GM23338 (cell line): ENCODE results near the gene NETO2. TPM values are rescaled to one million over a fixed set of nuclear protein-coding genes. Genes with fewer than 3 reads are reported as not detected.

Source experiments
- ATAC-seq: fragments of 200-7000 bp; cut with Tn5 transposase; 3 replicates; pipeline ENCODE4 v1.9.1; 2020
- DNase-seq: peaks from one replicate; pipeline ENCODE4 v3.0.0-alpha.2; 2015; ENCODE audit warnings: low spot score
- H2AFZ ChIP-seq: fragments of 200-600 bp; sonication (generic); 2 replicates; pipeline ENCODE4 v1.8.0; 2016; ENCODE audit warnings: antibody characterized with exemption, mild to moderate bottlenecking, moderate library complexity
- H3F3A ChIP-seq: fragments of 200-600 bp; sonication (generic); replicated peaks from 2 replicates; pipeline ENCODE4 v1.8.0; 2017; ENCODE audit warnings: antibody characterized with exemption, mixed run types, low read depth
- H3K27ac ChIP-seq: fragments of 200-600 bp; sonication (generic); 2 replicates; pipeline ENCODE4 v1.6.1; 2016; ENCODE audit warnings: low read depth
- H3K27me3 ChIP-seq: fragments of 200-600 bp; sonication (generic); 2 replicates; pipeline ENCODE4 v1.8.0; 2016; ENCODE audit warnings: mild to moderate bottlenecking, mixed run types, moderate library complexity; ENCODE audit not compliant: insufficient read depth
- H3K36me3 ChIP-seq: fragments of 200-600 bp; sonication (generic); 2 replicates; pipeline ENCODE4 v1.8.0; 2016; ENCODE audit warnings: mild to moderate bottlenecking; ENCODE audit not compliant: insufficient read depth
- H3K4me1 ChIP-seq: fragments of 200-600 bp; sonication (generic); 2 replicates; pipeline ENCODE4 v1.8.0; 2016; ENCODE audit warnings: mild to moderate bottlenecking, moderate library complexity; ENCODE audit not compliant: insufficient read depth
- H3K4me2 ChIP-seq: fragments of 200-600 bp; sonication (generic); 2 replicates; pipeline ENCODE4 v1.7.1; 2017; ENCODE audit warnings: mixed run types
- H3K4me3 ChIP-seq: fragments of 200-600 bp; sonication (generic); 2 replicates; pipeline ENCODE4 v1.6.1; 2016; ENCODE audit warnings: mixed run types
- H3K79me2 ChIP-seq: fragments of 200-600 bp; sonication (generic); replicated peaks from 2 replicates; pipeline ENCODE4 v1.8.0; 2017; ENCODE audit warnings: mild to moderate bottlenecking; ENCODE audit not compliant: insufficient read depth
- H3K9me2 ChIP-seq: fragments of 200-600 bp; sonication (generic); 2 replicates; pipeline ENCODE4 v1.8.0; 2017; ENCODE audit not compliant: insufficient read depth
- H4K20me1 ChIP-seq: fragments of 200-600 bp; sonication (generic); replicated peaks from 2 replicates; pipeline ENCODE4 v1.8.0; 2017; ENCODE audit warnings: mild to moderate bottlenecking; ENCODE audit not compliant: insufficient read depth
- H3K27ac Mint-ChIP-seq: 2 replicates; pipeline ENCODE4 v1.8.0; 2020; ENCODE audit warnings: inconsistent platforms, mild to moderate bottlenecking, moderate library complexity, mixed read lengths
- H3K27me3 Mint-ChIP-seq: 3 replicates; pipeline ENCODE4 v1.8.0; 2022; ENCODE audit warnings: low read depth, mild to moderate bottlenecking, moderate library complexity, mixed read lengths, inconsistent platforms; ENCODE audit not compliant: insufficient read depth, poor library complexity
- H3K36me3 Mint-ChIP-seq: 3 replicates; pipeline ENCODE4 v1.8.0; 2021; ENCODE audit warnings: low read depth, mild to moderate bottlenecking, inconsistent platforms, moderate library complexity, mixed read lengths
- H3K4me1 Mint-ChIP-seq: 3 replicates; pipeline ENCODE4 v1.8.0; 2020; ENCODE audit warnings: mild to moderate bottlenecking, inconsistent platforms, mixed read lengths
- H3K4me3 Mint-ChIP-seq: 3 replicates; pipeline ENCODE4 v1.8.0; 2021; ENCODE audit warnings: moderate library complexity, mild to moderate bottlenecking, inconsistent platforms, mixed read lengths
- H3K9me3 Mint-ChIP-seq: 3 replicates; pipeline ENCODE4 v1.8.0; 2020; ENCODE audit warnings: moderate library complexity, mild to moderate bottlenecking, inconsistent platforms, mixed read lengths
- CREB1 ChIP-seq: fragments of 250-450 bp; sonication (Bioruptor Pico); IDR thresholded peaks from 2 replicates; pipeline ENCODE4 v1.5.0; 2020; ENCODE audit warnings: low read depth, mild to moderate bottlenecking, moderate library complexity
- CTCF ChIP-seq, 2 experiments: fragments of 200-600 bp in 1 of 2; sonication (generic) in 1 of 2; conservative IDR thresholded peaks; 2 replicates each; pipeline versions ENCODE4 v1.5.1 to v1.6.1; 2016 to 2017; ENCODE audit warnings: antibody characterized with exemption in 2 of 2, low read depth in 2 of 2, mild to moderate bottlenecking in 2 of 2, moderate library complexity in 1 of 2
- ETS1 ChIP-seq: IDR thresholded peaks from 2 replicates; pipeline ENCODE4 v1.6.1; 2016; ENCODE audit warnings: antibody characterized with exemption
- EZH2 ChIP-seq: fragments of 200-600 bp; sonication (generic); IDR thresholded peaks from one replicate; pipeline ENCODE4 v1.8.0; 2017; ENCODE audit warnings: antibody characterized with exemption, mild to moderate bottlenecking, low read depth; ENCODE audit not compliant: unreplicated experiment
- EZH2phosphoT487 ChIP-seq: fragments of 200-600 bp; sonication (generic); IDR thresholded peaks from one replicate; pipeline ENCODE4 v1.8.1; 2018; ENCODE audit warnings: antibody characterized with exemption; ENCODE audit not compliant: unreplicated experiment
- JUNB ChIP-seq: IDR thresholded peaks from one replicate; pipeline ENCODE4 v1.6.1; 2016; ENCODE audit warnings: antibody characterized with exemption; ENCODE audit not compliant: unreplicated experiment
- NANOG ChIP-seq: IDR thresholded peaks from 2 replicates; pipeline ENCODE4 v1.6.1; 2016; ENCODE audit warnings: antibody characterized with exemption, borderline replicate concordance
- REST ChIP-seq: IDR thresholded peaks from one replicate; pipeline ENCODE4 v1.6.1; 2018; ENCODE audit warnings: antibody characterized with exemption; ENCODE audit not compliant: unreplicated experiment
- STAT1 ChIP-seq: IDR thresholded peaks from one replicate; pipeline ENCODE4 v1.6.1; 2016; ENCODE audit warnings: antibody characterized with exemption; ENCODE audit not compliant: unreplicated experiment
- ZNF114 ChIP-seq: fragments of 250-450 bp; sonication (Bioruptor Pico); IDR thresholded peaks from 2 replicates; pipeline ENCODE4 v1.5.0; 2020; ENCODE audit warnings: mild to moderate bottlenecking, moderate library complexity
- ZNF331 ChIP-seq: fragments of 250-450 bp; sonication (Bioruptor Pico); IDR thresholded peaks from 2 replicates; pipeline ENCODE4 v1.5.0; 2020; ENCODE audit warnings: low read depth, mild to moderate bottlenecking, moderate library complexity
- ZNF462 ChIP-seq: fragments of 250-450 bp; sonication (Bioruptor Pico); IDR thresholded peaks from 2 replicates; pipeline ENCODE4 v1.5.0; 2020; ENCODE audit warnings: mild to moderate bottlenecking, moderate library complexity
- polyA plus RNA-seq: library from polyadenylated mRNA; unstranded; fragments of >200 nt; fragmentation: Nextera tagmentation; extraction: Ambion mirVana; gene quantifications from 2 replicates; pipeline ENCODE4 v1.2.1, GENCODE V29; 2016
- total RNA-seq: library from RNA; depleted of rRNA; stranded (reverse); fragments of >200 nt; shearing (Covaris generic); gene quantifications from 2 replicates; pipeline ENCODE4 v1.2.3, GENCODE V29; 2014

NETO2 gene
- total and polyA plus RNA-seq, 2 experiments from 2014 or later = 6.6 to 10.6 TPM

- H3K27ac Mint-ChIP-seq = no peak overlapping the region
- Histone ChIP-seq H3F3A (no peaks in the 10 kb centered on the region), H3K4me3 (no peak overlapping the region), H3K27me3 (no peaks in the 10 kb centered on the region), H3K4me1 (no peaks in the 10 kb centered on the region), H4K20me1 (no peaks in the 10 kb centered on the region), H3K36me3 (no peaks in the 10 kb centered on the region), H3K4me2 (no peak overlapping the region), H3K9me2 (0 out of 2 replicates have a peak, but pooled peaks cover 3% of the 10 kb centered on the region), H3K79me2 (no peaks in the 10 kb centered on the region), H3K27ac (no peak overlapping the region), H2AFZ (no peak overlapping the region)
- H3K4me3 Mint-ChIP-seq = no peak overlapping the region
- H3K36me3 Mint-ChIP-seq = peaks cover 6% of the 10 kb centered on the region; the same call in 1 of the 3 replicates
- peaks cover 5% of the 10 kb centered on the region for H3K27me3 Mint-ChIP-seq
- ATAC-seq = no peak
- TF ChIP-seq REST = no peak
- TF ChIP-seq CREB1 = no peak
- no peak for TF ChIP-seq NANOG
- no peak for TF ChIP-seq JUNB
- TF ChIP-seq ZNF331 (CRISPR knock-in tag) = no peak
- no peak for TF ChIP-seq CTCF (conservative IDR thresholded peaks at IDR 0.05; ENCODE audit: low read depth in 2 of 2)
- no peak for TF ChIP-seq ZNF114
- TF ChIP-seq ETS1 = no peak
- TF ChIP-seq EZH2 = no peak
- no peak for TF ChIP-seq ZNF462
- TF ChIP-seq STAT1 = no peak
- no peak for TF ChIP-seq EZH2phosphoT487
- peaks cover 13% of the 10 kb centered on the region for H3K9me3 Mint-ChIP-seq
- no peak for DNase-seq
- no peaks in the 10 kb centered on the region for H3K4me1 Mint-ChIP-seq
These were observed 85.3 kb downstream of the NETO2 start for GRCh38 chr16:47058295-47059086.
